CD4-positive, alpha-beta T cell treated with Interleukin-6 for 4 hours (primary cell): ENCODE measurements around the gene STOX2.
"Not testable (repeated sequence)": the region's sequence is repeated elsewhere in the genome, so short reads cannot be mapped to it uniquely, and the experiment has no call there.

ENCODE experiments used
- DNase-seq: peaks from one replicate; pipeline ENCODE4 v3.0.0-alpha.2; 2020; ENCODE audit warnings: mixed read lengths

STOX2 gene

GRCh38 chr4:184022679-184023383 is 117.7 kb downstream of the STOX2 start:
- DNase-seq, result no peak

DNA sequence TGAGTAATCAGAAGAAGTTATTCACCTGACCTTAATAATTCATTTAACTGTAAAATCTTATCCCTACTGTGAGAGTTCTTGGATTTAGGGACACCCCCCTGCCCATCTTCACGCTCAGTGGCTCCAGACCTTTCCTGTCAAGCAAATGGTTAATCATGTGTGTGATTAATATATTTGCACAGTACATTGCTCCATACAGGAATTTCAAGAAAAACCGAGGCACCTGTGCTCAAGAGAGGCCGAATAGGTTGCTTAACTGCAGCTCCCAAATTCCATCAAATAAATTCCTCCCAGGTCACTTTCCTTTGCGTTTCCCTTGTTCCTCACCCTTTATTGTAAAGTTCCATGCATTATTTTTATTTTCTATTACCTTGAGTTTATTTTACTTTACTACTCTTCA is 119.5 kb downstream of the STOX2 start:
- DNase-seq, result no peak

DNA sequence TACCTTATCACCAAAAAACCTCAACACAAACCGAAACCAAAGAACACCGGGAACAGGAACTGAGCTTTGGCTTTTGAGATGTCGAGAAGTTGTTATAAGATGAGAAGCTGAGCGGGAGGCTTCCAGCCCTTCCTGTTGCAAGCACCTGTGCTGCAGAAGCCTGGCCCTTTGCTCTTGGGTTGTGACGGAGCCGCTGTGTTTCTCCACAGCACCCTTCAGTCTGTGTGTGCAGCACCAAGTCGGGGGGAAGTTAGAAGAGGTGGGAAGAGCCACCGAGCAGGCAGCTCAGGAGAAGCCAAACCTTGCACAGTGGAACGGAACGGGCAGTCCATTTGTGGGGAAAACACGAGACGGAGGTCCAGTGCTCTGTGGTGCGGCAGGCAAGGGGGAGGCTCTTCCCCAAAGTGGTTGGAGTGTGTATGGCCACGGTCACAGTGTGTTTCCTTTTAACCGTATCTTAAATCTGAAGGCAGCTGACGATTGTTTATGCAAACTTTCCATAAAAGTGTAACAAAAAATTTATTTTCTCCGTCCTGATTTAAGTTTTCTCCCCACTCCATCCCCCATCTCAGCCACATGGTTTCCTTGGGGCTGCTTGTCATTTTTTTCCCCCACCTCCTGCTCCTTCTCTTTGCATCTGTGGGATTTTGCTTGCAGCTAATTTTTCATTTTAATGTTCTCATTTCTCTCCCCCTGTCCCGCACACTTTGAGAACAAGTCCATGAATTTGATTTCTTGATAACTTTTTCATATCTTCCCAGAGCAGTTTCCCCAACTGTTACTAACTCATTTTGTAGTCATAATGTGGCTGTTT is 123.7 kb downstream of the STOX2 start:
- peak; percentile 16 for DNase-seq

GRCh38 chr4:184030036-184030435 is 124.9 kb downstream of the STOX2 start:
- no peak for DNase-seq

DNA sequence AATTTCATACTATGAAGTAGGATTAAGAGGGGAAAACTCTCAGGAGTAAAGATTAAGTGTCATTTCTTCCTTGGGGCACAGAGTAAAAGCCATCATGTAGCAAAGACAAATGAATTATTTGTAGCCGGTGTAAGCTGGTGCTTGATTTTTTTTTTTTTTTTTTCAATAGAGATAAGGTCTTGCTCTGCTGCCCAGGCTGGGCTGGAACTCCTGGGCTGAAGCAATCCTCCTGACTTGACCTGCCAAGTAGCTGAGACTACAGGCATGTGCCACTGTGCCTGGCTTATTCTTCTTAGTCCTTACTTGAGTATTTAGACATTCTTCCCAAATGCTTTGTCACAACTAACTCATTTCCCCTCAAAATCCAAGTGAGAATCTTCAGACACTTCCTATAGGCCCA is 125.7 kb downstream of the STOX2 start:
- no peak for DNase-seq

- no peak for DNase-seq
Observed at GRCh38 chr4:184032091-184032490, 127.0 kb downstream of the STOX2 start.

- DNase-seq, result no peak
Observed at GRCh38 chr4:184039963-184040383, 134.9 kb downstream of the STOX2 start.

DNA sequence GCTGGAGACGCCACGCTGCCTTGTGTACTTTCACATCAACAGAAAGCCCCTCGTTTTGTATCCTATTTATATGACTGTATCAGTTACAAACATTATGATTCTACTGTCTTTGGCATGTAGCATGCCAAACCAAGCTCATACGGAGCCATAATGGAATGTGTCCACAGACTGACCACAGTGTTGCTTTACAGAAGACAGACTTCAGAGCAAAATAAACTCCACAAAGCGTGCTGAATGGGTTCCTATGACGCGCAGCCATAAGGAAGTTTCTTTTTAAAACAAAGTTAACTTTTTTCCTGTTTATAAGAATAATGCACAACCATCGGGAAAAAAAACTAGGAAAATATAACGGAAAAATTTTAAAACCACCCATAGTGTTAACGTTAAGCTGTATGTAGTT is 136.0 kb downstream of the STOX2 start:
- no peak for DNase-seq

- no peak for DNase-seq
Observed at GRCh38 chr4:184046148-184046547, 141.0 kb downstream of the STOX2 start.

DNA sequence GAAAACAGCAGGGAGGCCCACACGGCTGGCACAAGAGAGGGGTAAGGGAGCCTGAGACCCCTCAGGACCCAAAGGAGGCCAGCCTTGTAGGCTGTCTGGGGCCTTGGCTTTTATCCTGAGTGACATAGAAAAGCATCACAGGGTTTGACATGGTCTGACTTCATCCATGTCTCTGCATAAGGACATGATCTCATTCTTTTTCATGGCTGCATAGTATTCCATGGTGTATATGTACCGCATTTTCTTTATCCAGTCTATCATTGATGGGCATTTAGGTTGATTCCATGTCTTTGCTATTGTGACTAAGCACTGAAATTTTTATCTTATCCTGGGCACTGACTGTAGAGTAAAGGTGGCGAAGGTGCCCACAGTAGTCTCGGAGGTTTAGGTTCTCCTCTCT is 146.2 kb downstream of the STOX2 start:
- DNase-seq, result not testable (repeated sequence)

DNA sequence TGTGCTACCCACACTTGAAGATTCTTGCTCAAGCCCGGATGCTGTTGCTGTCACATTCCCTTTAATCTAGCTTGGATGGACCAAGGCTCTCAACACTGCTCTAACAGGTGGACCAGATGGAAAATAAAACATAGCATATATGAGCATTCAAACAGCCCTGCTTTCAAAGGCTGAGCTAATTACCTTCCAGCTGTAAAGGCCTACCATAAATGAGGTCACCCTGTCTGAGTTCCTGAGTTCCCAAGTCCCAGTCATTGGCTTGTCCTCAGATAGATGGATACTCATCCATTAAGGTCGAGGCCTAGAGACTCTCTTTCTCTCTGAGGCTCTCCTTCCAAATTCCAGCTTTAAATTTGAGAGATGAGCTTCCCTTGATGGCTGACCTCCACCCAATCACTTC is 147.5 kb downstream of the STOX2 start:
- no peak for DNase-seq

- DNase-seq, result no peak
Observed at GRCh38 chr4:184053434-184053833, 148.3 kb downstream of the STOX2 start.

DNA sequence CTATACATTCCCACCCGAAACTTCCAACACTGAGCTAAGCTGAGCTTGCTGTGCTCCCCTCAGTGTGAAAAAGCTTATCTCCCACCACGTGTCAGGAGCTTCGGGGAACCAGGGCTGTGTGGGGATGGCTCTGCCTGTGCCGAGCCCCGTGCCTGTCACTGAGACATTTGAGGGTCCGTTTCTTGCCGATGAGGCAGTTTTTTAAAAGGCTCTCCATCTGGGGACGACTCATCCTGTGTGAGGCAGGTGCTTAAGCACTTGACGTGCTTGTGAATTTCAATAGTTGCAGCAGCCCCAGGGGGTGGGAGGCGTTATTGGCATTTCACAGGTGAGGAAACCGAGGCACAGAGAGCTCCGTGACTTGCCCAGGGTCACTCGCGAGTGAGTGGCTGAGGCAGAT is 151.8 kb downstream of the STOX2 start:
- no peak for DNase-seq

- DNase-seq, result no peak
Observed at GRCh38 chr4:184058026-184058425, 152.9 kb downstream of the STOX2 start.

GRCh38 chr4:184059099-184059498 is 154.0 kb downstream of the STOX2 start:
- no peak for DNase-seq

DNA sequence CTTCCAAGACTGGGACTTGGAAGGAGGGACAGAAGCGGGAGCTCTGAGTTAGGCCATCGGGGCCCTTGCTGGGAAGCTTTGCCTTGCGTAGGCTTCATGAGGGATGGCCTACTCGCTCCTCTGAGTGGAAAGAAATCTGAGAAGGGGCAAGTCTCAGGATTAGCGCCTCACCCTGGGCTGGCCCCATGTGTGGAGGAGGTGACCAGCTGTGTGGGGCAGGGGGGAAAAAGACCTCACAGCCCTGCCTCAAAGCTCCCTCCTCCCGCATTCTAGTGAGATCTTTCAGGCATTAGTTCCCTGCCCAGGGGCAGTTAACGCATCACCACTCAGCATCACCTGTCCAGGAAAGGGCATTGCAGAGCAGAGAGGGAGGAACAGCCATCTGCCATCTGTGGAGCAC is 156.5 kb downstream of the STOX2 start:
- no peak for DNase-seq

GRCh38 chr4:184062769-184063168 is 157.7 kb downstream of the STOX2 start:
- no peak for DNase-seq

GRCh38 chr4:184064877-184065276 is 159.8 kb downstream of the STOX2 start:
- DNase-seq, result no peak

GRCh38 chr4:184066584-184067300 is 161.6 kb downstream of the STOX2 start:
- DNase-seq, result no peak

DNA sequence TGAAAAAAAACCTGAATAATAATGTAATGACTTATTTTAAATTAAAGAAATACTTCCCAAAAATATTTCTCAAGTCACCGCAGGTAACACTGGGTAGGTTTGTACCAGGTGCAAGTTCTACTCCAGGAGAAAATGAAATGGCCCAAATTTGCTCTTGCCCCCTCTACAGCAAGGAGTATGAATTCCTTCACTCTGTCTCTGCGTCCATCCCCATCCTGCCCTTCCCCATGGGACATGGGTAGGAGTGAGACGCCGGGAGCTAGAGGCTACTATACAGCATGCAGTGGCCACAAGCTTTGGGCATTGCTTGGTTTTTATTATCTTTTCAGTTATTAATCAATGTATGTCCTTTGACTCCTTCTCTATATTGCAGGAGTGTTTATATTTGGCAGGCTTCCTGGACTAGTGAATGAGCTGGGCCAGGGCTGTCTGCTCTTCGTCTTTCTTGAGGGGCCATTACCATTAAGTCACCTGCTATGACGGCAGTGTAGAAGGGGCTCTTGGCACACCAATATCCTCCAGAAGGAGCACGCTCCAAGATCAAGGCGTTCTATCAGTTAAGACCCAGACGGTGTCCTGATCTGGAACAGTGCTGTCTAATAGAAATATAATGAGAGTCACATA is 162.9 kb downstream of the STOX2 start:
- DNase-seq, result no peak
